PC-9 (cell line): Measurements from ENCODE around the gene SHISA4. TPM values are rescaled to one million over a fixed set of nuclear protein-coding genes. Genes with fewer than 3 reads are reported as not detected.

Source experiments
- BruUV-seq: library from RNA; stranded (reverse); fragments of 400-500 nt; replicated peaks from 2 replicates; lab custom pipeline; 2021; lab: Mats Ljungman, UMichigan
- CTCF ChIA-PET: fragments of 300-600 bp; sonication (Branson Sonifier 250); formaldehyde crosslinking; loops from one replicate; lab custom pipeline; 2022; ENCODE audit warnings: antibody characterized with exemption; lab: Charles Lee
- POLR2A ChIA-PET: fragments of 300-600 bp; sonication (Branson Sonifier 250); formaldehyde crosslinking; loops from one replicate; lab custom pipeline; 2022; ENCODE audit warnings: antibody characterized with exemption; ENCODE audit not compliant: unreplicated experiment; lab: Charles Lee
- DNase-seq, 2 experiments: peaks; one replicate each; pipeline versions ENCODE4 v3.0.0 to v3.0.0-alpha.2; 2015 to 2022; ENCODE audit warnings: mixed read lengths in 1 of 2
- H2AFZ ChIP-seq: fragments of 200-600 bp; sonication (generic); 2 replicates; pipeline ENCODE4 v1.8.1; 2017; ENCODE audit warnings: antibody characterized with exemption
- H3F3A ChIP-seq: fragments of 200-600 bp; sonication (generic); 2 replicates; pipeline ENCODE4 v1.8.1; 2017; ENCODE audit warnings: antibody characterized with exemption, mild to moderate bottlenecking, low read depth; ENCODE audit not compliant: insufficient read depth
- H3K27ac ChIP-seq: fragments of 200-600 bp; sonication (generic); 2 replicates; pipeline ENCODE4 v1.6.1; 2016; ENCODE audit warnings: mixed run types
- H3K27me3 ChIP-seq: fragments of 200-600 bp; sonication (generic); 2 replicates; pipeline ENCODE4 v1.6.1; 2016; ENCODE audit warnings: low read depth, mixed run types; ENCODE audit not compliant: insufficient read depth
- H3K36me3 ChIP-seq: fragments of 200-600 bp; sonication (generic); 2 replicates; pipeline ENCODE4 v1.6.1; 2016; ENCODE audit warnings: low read depth, mixed run types
- H3K4me1 ChIP-seq: fragments of 200-600 bp; sonication (generic); replicated peaks from 2 replicates; pipeline ENCODE4 v1.6.1; 2016; ENCODE audit warnings: mixed run types; ENCODE audit not compliant: insufficient read depth
- H3K4me2 ChIP-seq: fragments of 200-600 bp; sonication (generic); 2 replicates; pipeline ENCODE4 v1.6.1; 2017; ENCODE audit warnings: mixed run types
- H3K4me3 ChIP-seq: fragments of 200-600 bp; sonication (generic); 2 replicates; pipeline ENCODE4 v1.6.1; 2016; ENCODE audit warnings: mixed run types
- H3K79me2 ChIP-seq: fragments of 200-600 bp; sonication (generic); 2 replicates; pipeline ENCODE4 v1.6.1; 2017; ENCODE audit warnings: low read depth, mixed run types
- H3K9me2 ChIP-seq: fragments of 200-600 bp; sonication (generic); 2 replicates; pipeline ENCODE4 v1.8.1; 2017; ENCODE audit warnings: mild to moderate bottlenecking; ENCODE audit not compliant: insufficient read depth
- H3K9me3 ChIP-seq: fragments of 200-600 bp; sonication (generic); 2 replicates; pipeline ENCODE4 v1.8.1; 2016; ENCODE audit warnings: low read depth; ENCODE audit not compliant: insufficient read depth
- H4K20me1 ChIP-seq: fragments of 200-600 bp; sonication (generic); 2 replicates; pipeline ENCODE4 v1.8.1; 2017; ENCODE audit not compliant: insufficient read depth
- CTCF ChIP-seq: fragments of 200-600 bp; sonication (generic); conservative IDR thresholded peaks from 2 replicates; pipeline ENCODE4 v1.6.1; 2017; ENCODE audit warnings: mixed run types, antibody characterized with exemption, mild to moderate bottlenecking, moderate library complexity
- EZH2 ChIP-seq: fragments of 200-600 bp; sonication (generic); IDR thresholded peaks from 2 replicates; pipeline ENCODE4 v1.8.0; 2017; ENCODE audit warnings: antibody characterized with exemption, low read depth
- intact Hi-C: fragments of 100-400 bp; cut with micrococcal nuclease; formaldehyde crosslinking; loops from one replicate; pipeline ENCODE4 v1.10.0; 2022; ENCODE audit not compliant: unreplicated experiment
- total RNA-seq: library from RNA; stranded (reverse); gene quantifications from 2 replicates; pipeline ENCODE4 v1.2.3, GENCODE V29; 2021

Gene SHISA4
- total RNA-seq, 1 experiment from 2014 or later: 22.4 TPM

DNA sequence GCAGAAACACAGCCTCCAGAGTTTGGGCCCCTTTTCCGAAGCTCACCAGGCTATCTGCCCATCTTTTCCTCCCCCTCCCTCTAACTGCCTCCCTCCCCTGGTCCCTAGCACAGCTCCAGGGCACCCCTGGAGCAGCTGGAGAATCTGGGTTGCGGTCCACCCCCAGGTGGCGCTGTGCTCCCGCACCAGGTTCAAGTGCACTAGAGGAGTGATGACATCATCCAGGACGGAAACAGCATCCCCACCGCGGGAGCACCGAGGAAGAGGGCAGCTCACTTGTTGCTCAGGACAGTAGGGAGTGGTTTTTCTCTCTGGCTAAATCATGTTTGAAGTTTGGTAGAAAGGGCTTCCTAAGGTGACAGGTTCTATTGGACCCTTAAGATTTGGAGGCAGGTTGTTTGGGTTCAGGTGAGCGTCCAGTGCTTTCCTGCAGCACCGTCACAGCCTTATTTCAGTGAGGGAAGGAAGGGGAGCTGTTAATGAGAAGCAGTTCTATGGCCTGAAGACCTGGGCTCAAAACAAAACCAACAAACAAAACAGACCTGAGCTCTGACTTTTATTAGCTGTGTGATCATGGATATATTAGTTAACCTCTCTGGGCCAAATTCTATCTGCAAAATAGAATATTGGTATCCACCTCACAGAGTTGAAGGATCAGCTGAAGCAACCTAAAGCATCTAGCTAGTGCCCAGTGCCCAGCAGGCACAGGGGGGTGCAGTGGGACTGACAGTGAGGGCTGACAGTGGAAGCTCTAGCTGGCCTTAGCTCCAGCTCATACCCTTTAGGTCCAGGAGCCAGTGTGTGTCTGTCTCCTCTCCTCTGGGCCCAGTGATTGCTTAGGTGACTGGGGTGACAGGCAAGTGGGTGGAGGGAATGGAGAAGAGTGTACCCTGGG lies 7.5 kb downstream of the SHISA4 start:
- Histone ChIP-seq H3F3A (peaks cover 35% of the 10 kb centered on the region), H3K27ac (peak overlapping the region; percentile 61), H3K9me3 (no peaks in the 10 kb centered on the region), H3K9me2 (no peaks in the 10 kb centered on the region), H3K36me3 (no peaks in the 10 kb centered on the region), H2AFZ (no peak overlapping the region; the same call in 1 of the 2 replicates), H3K4me2 (peak overlapping the region; percentile 43), H4K20me1 (no peaks in the 10 kb centered on the region), H3K4me1 (peaks cover 29% of the 10 kb centered on the region), H3K27me3 (no peaks in the 10 kb centered on the region), H3K79me2 (no peaks in the 10 kb centered on the region), H3K4me3 (no peak overlapping the region)
- ChIA-PET CTCF (interaction anchor here (0.5 to 2.2 kb wide), 14 partner anchors 13 to 445 kb away, joined by 3 to 23 read pairs (median 7); no protein-coding TSS in a partner anchor), POLR2A (interaction anchor here (0.6 to 0.7 kb wide), 4 partner anchors 24 to 412 kb away, joined by 3 to 8 read pairs (median 4); no protein-coding TSS in a partner anchor)
- peak; percentile 75 to 89 for DNase-seq
- BruUV-seq: TSS peak; percentile 12
- intact Hi-C loops: loop anchor here (1.0 kb wide), 3 partner anchors 76 to 239 kb away; no protein-coding TSS in a partner anchor
- TF ChIP-seq CTCF: peak; percentile 98
- no peak for TF ChIP-seq EZH2

DNA sequence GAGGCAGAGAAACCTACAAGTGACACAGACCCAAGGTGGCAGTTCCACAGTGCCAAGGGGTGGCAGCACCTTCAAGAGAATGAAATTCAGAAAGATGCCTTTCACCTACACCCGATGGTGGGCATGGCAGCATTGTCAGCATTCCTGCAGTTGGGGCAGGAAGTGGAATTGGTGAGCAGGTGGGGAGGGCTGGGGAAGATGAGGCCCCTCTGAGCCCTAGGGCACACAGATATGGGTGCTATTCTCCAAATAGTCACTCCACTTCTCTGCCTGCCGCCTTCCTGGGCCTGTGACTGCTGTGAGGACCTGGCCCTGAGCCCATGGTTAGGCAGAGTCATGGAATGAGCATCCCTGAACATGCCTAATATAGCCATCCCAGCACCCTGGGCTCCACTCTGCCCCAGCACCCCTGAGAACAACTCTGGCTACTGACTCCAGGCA lies 8.3 kb downstream of the SHISA4 start:
- Histone ChIP-seq H3K9me3 (no peaks in the 10 kb centered on the region), H3F3A (peaks cover 35% of the 10 kb centered on the region), H3K4me2 (peak overlapping the region; percentile 43), H3K36me3 (no peaks in the 10 kb centered on the region), H3K79me2 (no peaks in the 10 kb centered on the region), H3K27ac (peak overlapping the region; percentile 61), H3K27me3 (no peaks in the 10 kb centered on the region), H4K20me1 (no peaks in the 10 kb centered on the region), H3K4me1 (peaks cover 29% of the 10 kb centered on the region), H3K9me2 (no peaks in the 10 kb centered on the region), H2AFZ (no peak overlapping the region), H3K4me3 (no peak overlapping the region)
- DNase-seq: peak; percentile 77 to 89
- no TSS peak for BruUV-seq
- CTCF ChIA-PET: interaction anchor here (0.6 to 2.2 kb wide), 5 partner anchors 18 to 110 kb away, joined by 7 to 23 read pairs (median 8); no protein-coding TSS in a partner anchor
- POLR2A ChIA-PET: no interaction called here
- intact Hi-C loops: loop anchor here (1.0 kb wide), 3 partner anchors 58 to 222 kb away; partner anchors contain the start of gene TIMM17A
- TF ChIP-seq CTCF (peak; percentile 62), EZH2 (no peak)

GRCh38 chr1:201898240-201898894 lies 9.7 kb downstream of the SHISA4 start:
- Histone ChIP-seq H3K4me1 (peaks cover 29% of the 10 kb centered on the region), H4K20me1 (no peaks in the 10 kb centered on the region), H3K4me3 (no peak overlapping the region), H2AFZ (no peak overlapping the region), H3K79me2 (no peaks in the 10 kb centered on the region), H3K9me2 (no peaks in the 10 kb centered on the region), H3F3A (peaks cover 33% of the 10 kb centered on the region), H3K36me3 (no peaks in the 10 kb centered on the region), H3K4me2 (no peak overlapping the region), H3K27me3 (no peaks in the 10 kb centered on the region), H3K9me3 (no peaks in the 10 kb centered on the region), H3K27ac (0 out of 2 replicates have a peak overlapping the region, but pooled peaks have one; percentile 61)
- intact Hi-C loops: no loop called here
- peak in 1 of 2 experiments; percentile 38 for DNase-seq
- no TSS peak for BruUV-seq
- ChIA-PET CTCF (no interaction called here), POLR2A (interaction anchor here (0.6 kb wide), 1 partner anchor 208 kb away, joined by 7 read pairs; no protein-coding TSS in a partner anchor)
- no peak for TF ChIP-seq CTCF
- no peak for TF ChIP-seq EZH2
